ENCODE data around the gene ELFN2.

GRCh38 chr22:37427711-37428635 is 694 bp upstream of the ELFN2 start:
- TF ChIP-seq POLR2A (IDR thresholded peaks at IDR 0.05), result no peak
- TF ChIP-seq, protein P1, sequence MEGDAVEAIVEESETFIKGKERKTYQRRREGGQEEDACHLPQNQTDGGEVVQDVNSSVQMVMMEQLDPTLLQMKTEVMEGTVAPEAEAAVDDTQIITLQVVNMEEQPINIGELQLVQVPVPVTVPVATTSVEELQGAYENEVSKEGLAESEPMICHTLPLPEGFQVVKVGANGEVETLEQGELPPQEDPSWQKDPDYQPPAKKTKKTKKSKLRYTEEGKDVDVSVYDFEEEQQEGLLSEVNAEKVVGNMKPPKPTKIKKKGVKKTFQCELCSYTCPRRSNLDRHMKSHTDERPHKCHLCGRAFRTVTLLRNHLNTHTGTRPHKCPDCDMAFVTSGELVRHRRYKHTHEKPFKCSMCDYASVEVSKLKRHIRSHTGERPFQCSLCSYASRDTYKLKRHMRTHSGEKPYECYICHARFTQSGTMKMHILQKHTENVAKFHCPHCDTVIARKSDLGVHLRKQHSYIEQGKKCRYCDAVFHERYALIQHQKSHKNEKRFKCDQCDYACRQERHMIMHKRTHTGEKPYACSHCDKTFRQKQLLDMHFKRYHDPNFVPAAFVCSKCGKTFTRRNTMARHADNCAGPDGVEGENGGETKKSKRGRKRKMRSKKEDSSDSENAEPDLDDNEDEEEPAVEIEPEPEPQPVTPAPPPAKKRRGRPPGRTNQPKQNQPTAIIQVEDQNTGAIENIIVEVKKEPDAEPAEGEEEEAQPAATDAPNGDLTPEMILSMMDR (IDR thresholded peaks at IDR 0.05), result no peak
- TF ChIP-seq EP300 (IDR thresholded peaks at IDR 0.05), result no peak

Measured in tibial nerve (tissue), 4 donors.